NCI-H748 (cell line): ENCODE measurements around the gene SLC25A30.
A peak's percentile ranks its signal among the peaks of the same experiment; 100 is the strongest.
"Not testable (repeated sequence)": the region's sequence is repeated elsewhere in the genome, so short reads cannot be mapped to it uniquely, and the experiment has no call there.

Experiments used
- DNase-seq: peaks from one replicate; lab custom pipeline; 2025; ENCODE audit not compliant: unreplicated experiment; lab: John Stamatoyannopoulos, UW

SLC25A30 gene

GRCh38 chr13:45432737-45433380 lies 14.7 kb upstream of the SLC25A30 start:
- no peak for DNase-seq

- not testable (repeated sequence) for DNase-seq
Measured at GRCh38 chr13:45426056-45426841, 8.1 kb upstream of the SLC25A30 start.

- DNase-seq: no peak
Measured at GRCh38 chr13:45422731-45423292, 4.6 kb upstream of the SLC25A30 start.

GRCh38 chr13:45419945-45420344 lies 1.8 kb upstream of the SLC25A30 start:
- DNase-seq: no peak

- not testable (repeated sequence) for DNase-seq
Measured at GRCh38 chr13:45419389-45419788, 1.2 kb upstream of the SLC25A30 start.

- peak; percentile 76 for DNase-seq
Measured at GRCh38 chr13:45416516-45417128, 1.6 kb downstream of the SLC25A30 start.

- DNase-seq: no peak
Measured at GRCh38 chr13:45415112-45415511, 3.1 kb downstream of the SLC25A30 start.

GRCh38 chr13:45413826-45414307 lies 4.3 kb downstream of the SLC25A30 start:
- DNase-seq: no peak

- no peak for DNase-seq
Measured at GRCh38 chr13:45412274-45413049, 5.7 kb downstream of the SLC25A30 start.

- no peak for DNase-seq
Measured at GRCh38 chr13:45411631-45412030, 6.5 kb downstream of the SLC25A30 start.

GRCh38 chr13:45411221-45411620 lies 7.0 kb downstream of the SLC25A30 start:
- DNase-seq: no peak

- DNase-seq: no peak
Measured at GRCh38 chr13:45410466-45410865, 7.7 kb downstream of the SLC25A30 start.

GRCh38 chr13:45410001-45410400 lies 8.2 kb downstream of the SLC25A30 start:
- DNase-seq: no peak

GRCh38 chr13:45406421-45406820 lies 11.8 kb downstream of the SLC25A30 start:
- DNase-seq: no peak

GRCh38 chr13:45403081-45403480 lies 15.1 kb downstream of the SLC25A30 start:
- DNase-seq: no peak

- no peak for DNase-seq
Measured at GRCh38 chr13:45402641-45403040, 15.5 kb downstream of the SLC25A30 start.

- no peak for DNase-seq
Measured at GRCh38 chr13:45401314-45401713, 16.9 kb downstream of the SLC25A30 start.

- no peak for DNase-seq
Measured at GRCh38 chr13:45398877-45399276, 19.3 kb downstream of the SLC25A30 start.

- DNase-seq: no peak
Measured at GRCh38 chr13:45396533-45397095, 21.6 kb downstream of the SLC25A30 start.

GRCh38 chr13:45393941-45394570 lies 24.1 kb downstream of the SLC25A30 start:
- DNase-seq: peak; percentile 51
